Erythroblast (primary cell): ENCODE results near the gene CCDC33.

Source experiments
- DNase-seq, 2 experiments: peaks; one replicate each; lab custom pipeline; 2025; lab: John Stamatoyannopoulos, UW
- GATA1 ChIP-seq: IDR thresholded peaks from 2 replicates; pipeline ENCODE4 v1.6.1; 2011; ENCODE audit warnings: low read depth, mild to moderate bottlenecking, control low read depth, low read length, moderate library complexity
- POLR2A ChIP-seq: IDR thresholded peaks from 2 replicates; pipeline ENCODE4 v1.6.1; 2011; ENCODE audit warnings: mild to moderate bottlenecking, low read length

The CCDC33 gene

DNA sequence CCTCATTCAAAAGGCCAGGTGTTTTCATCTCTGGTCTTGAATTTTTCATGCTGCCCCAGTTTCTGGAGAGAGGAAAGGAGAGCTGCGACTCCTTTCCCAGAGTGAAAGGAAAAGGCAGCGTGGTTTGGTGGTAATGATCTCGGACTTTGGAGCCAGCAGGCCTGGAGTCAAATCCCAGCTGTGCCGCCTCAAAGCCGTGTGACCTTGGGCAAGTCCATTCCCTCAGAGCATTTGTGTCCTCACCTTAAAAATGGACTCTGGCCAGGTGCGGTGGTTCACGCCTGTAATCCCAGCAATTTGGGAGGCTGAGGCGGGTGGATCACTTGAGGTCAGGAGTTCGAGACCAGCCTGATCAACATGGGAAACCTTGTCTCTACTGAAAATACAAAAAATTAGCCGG, 4.7 kb upstream of the CCDC33 start:
- no peak for TF ChIP-seq GATA1
- no peak for TF ChIP-seq POLR2A
- DNase-seq: no peak

DNA sequence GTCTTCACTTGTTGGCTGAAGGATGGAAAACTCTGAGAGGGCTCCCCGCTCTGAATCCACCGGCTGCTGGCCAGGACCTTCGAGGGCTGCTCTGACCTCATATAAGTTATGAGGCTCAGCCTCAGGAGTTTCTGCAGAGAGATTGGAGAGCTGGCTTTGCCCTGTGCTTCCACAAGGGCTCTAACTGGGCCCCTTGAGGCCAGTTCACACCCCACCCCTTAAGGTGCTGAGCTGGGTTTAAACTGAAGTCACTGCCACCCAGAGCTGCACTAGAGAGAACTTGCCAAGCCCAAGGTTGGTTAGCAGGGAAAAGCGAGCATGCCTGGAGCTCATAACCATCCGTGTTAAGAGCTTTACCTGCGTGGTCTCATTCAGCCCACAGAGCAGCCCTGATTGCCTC, 2.8 kb upstream of the CCDC33 start:
- no peak for DNase-seq
- TF ChIP-seq POLR2A: no peak
- no peak for TF ChIP-seq GATA1

DNA sequence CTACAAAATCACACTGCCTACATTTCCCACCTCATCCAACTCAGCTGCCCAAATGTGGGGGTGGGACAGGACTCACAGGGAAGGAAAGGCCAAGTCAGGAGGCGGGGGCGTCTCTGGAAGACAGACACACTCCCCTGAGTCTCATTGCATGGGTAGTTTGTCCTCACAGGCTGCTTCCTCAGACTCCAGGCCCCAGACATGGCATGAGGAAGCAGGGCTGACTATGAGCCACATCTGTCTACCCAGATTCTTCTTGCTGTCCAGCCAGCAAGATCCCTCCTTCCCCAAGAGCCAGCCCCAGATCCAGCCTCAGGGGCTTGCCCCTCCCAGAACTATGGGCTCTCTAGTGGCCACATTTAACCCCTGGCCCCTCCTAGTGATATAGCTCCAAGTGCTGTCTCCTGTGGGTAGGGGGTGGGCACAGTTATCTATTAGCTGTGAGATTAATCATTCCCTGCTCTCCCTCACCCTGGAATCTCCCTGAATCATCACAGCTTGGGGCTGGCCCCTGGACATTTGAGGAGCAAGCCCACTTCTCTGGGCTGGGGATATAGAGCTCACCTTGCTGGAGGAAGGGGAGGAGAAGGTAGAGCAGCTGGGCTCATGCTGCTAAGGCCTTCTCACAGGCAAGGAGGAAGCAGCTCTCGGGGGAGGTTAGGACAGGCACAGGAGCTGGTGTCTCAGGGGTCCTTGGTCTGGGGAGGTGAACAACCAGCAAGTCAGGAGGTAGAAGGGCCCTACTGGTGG, 2.1 kb upstream of the CCDC33 start:
- no peak for DNase-seq
- TF ChIP-seq GATA1: no peak
- no peak for TF ChIP-seq POLR2A

DNA sequence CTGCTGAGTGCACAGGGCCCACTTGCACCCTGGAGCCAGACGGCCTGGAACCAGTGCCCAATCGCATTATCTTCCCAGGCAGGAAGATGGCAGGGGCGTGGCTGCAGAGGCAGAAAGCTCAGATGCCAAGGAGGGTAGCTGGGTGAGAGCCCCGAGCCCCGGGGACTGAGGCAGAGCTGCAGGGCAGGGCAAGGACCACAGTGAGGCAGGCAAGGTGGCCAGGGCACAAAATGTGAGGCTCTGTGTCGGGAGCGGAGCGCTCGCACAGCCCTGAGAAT, 1.6 kb upstream of the CCDC33 start:
- TF ChIP-seq GATA1 (no peak), POLR2A (no peak)
- no peak for DNase-seq

DNA sequence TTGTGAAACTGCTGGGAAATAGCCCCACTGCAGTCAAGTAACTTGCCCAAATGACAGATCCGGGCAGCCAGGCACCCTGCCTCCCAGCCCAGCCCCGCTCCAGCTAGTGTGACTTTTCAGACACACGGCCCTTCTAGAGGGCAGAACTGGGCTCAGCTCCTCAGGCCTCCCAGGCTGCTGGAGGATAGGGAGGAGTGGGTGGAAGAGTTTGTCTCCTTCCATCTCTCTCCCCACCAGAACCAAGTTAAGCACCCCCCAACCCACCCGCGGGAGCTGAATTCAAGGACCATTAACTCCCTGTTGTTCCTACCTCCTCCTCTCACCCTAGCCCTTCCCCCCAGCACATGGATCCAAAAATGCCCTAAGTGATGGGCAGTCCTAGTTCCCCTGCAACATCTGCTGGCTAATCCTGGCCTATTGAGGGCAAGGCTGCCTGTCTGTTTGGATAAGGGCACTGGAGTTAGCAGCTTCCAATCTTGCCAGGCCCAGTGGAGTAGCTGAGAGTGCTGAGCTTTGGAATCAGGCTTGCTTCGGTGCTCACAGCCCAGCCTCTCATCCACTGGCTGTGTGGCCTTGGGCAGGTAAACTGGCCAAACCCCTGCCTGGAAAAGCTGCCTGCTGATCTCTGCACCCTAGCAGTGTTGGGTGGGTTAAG, 3.1 kb downstream of the CCDC33 start:
- TF ChIP-seq POLR2A (no peak), GATA1 (no peak)
- no peak for DNase-seq

DNA sequence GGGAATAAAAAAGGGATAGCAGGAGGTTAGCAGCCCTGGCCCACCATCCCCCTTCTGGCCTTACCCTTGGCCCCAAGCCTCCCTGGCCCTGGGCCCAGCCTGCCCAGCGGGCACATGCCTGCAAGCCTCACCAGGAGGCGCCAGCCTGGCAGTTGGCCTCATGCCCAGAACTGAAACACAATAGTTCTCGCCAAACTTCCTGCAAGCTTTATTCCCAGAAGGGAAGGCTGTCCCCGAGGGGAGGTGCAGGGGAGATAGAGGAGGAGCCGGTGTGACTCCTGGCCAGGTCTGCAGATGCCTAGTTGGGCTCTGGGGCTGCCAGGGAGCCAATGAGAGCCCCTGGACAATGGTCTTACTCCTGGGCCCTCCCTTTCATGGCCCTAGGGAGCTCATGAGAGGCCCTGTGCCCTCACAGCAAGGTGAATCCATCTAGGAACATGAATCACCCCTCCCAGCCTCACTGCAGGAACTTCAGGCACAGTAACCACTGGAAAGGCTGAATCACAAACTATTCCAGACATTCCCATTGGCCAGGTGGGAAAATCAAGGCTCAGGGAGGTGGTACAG, 4.0 kb downstream of the CCDC33 start:
- no peak for TF ChIP-seq GATA1
- no peak for DNase-seq

DNA sequence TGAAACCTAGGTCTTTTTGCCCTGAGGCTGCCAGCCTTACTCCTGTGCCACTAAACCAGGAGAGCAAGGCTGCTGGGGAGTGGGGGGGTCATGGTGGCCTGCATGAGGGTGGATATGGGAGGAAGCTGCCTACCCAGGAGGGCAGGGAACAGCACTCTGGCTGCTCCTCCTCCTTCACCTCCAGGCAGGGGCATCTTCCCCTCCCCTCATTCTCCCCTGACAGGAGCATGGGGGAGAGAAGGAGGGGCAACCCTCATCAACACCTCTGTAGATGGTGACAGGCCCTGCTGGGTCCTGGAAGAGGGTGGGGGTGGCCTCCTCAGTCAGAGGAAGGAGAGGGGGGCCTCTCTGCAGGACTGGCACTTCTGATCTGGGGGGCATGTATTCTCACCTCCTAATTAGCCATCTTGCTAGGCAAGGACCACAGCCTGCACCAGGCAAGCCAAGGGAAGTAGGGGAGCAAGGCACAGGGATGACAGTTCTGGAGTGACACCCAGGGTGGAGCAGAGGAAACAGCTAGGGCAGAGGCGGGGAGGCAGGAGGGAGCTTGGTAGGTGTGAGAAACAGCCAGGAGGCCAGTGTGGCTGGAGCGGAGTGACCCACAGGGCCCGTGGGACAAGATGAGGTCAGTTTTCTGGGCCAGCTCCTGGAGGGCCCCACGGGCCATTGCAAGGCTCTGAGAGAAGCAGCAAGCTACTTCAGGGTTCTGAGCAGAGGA, 4.9 kb downstream of the CCDC33 start:
- TF ChIP-seq POLR2A: no peak
- TF ChIP-seq GATA1: no peak
- DNase-seq: no peak

DNA sequence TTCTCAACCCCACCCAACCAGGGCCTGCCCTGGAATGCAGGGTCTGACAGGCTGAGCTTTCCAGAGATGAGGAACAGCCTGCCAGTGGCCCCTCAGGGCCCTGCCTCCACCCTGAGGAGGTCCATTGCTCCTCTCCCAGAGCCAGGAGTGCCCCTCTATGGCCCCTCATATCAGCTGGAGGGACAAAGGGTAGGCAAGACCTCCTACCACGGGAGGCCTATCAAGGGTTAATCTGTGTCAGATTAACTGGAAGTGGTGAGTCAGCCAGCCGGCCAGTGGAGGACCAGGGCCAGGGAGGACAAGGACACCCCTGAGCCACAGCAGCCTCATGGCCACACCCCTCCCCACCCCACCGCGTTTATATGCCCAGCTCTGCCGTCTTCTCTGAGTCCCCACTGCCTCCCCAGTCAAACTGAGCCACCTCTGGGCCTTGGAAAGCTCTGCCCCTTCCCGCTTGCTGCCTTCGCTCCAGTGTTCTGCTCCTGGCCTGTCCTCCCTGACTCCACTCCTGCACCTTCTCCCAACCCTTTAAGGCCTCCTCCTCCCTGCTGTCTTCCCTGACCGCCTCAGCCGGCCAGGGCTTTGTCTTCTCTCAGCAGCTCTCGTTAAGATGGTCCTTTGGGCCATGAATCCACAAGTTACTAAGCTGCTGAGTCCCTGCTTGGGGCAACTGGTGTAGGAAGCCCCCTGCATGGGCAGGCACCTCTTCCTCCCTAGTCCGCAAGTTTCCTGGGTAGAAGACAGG, 6.5 kb downstream of the CCDC33 start:
- TF ChIP-seq POLR2A (no peak), GATA1 (no peak)
- no peak for DNase-seq

DNA sequence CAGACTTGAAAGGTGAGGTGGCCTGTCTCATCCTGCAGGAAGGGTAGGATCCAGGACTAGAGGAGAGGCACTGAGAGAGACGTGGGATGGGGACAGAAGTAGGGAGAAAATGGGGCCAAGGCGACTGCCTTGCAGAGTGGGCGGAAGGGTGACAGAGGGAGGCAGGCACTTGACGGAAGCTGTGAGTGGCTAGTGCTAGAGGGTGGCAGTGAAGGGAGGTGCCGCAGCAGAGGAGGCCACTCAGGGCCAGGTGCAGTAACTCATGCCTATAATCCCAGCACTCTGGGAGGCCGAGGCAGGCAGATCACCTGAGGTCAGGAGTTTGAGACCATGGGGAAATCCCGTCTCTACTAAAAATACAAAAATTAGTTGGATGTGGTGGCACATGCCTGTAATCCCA, 7.3 kb downstream of the CCDC33 start:
- DNase-seq: no peak
- no peak for TF ChIP-seq GATA1
- no peak for TF ChIP-seq POLR2A

DNA sequence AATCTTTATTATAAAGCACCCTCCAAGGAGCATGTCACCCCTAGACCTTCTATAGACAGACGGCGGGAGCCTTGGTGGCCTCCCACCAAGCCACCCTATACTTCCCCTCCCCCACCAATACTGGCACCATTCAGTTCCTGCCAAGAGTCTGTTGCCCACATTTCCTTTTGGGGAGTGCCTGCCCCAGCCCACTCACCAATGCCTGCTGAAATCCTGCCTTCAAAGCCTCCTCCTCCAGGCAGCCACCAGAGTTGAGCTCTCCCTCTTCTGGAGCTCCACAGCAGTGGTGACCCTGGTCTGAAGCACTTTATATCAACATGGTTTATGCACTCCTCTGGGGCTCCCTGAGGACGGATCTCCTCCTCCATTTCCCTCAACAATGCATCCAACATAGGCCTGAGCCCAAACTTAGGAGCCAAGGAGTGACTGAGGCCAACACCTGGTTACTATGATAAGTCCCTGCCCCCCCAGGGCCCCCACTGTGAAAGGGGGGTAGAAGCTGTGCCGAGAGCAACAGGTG, 8.8 kb downstream of the CCDC33 start:
- TF ChIP-seq GATA1: no peak
- DNase-seq: no peak

DNA sequence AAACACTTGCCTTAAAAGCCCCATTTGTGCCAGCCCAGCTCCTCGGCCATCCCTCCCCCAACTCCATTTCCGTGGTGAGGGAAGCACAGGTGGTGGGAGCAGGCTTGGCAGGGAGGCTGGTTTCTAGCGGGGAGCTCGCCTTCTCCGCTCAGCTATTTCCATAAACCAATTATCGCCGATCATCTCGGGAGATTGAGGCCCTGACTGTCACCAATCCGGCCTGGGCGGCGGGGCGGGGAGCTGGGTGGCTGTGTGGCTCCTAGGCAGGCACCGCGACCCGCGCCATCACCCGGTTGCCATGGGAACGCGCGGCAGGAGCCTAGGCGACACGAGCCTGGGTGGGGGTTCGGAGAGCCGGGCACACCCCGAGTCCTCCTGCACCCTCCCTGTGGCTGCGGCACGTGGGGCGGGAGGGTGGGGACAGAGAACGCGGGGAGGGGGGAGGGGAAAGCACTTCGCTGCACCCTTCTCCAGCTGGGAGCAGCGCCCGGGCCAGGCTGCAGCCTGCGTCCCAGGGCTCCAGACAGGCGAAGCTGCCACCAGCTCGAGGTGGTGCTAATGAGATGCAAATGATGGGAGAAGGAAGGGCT, 9.3 kb downstream of the CCDC33 start:
- DNase-seq: peak; percentile 12
- TF ChIP-seq POLR2A: no peak
- TF ChIP-seq GATA1: no peak

DNA sequence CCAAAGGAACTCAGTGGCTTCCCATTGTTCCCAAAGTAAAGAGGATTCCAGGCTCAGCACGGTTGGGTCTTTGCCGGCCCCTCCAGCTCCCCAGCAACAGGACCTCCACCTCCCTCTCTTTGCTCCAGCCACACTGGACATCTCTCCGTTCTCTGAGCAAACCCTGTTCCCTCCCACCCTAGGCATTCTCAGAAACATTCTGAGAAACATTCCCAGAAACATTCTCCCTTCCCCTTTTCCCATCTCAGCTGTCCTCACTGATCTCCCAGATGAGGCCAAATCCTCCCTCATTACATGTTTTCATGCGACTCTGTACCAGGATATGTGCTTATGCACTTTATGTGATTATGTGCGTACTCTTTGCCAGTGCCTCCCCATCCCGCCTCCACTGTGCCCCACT, 14.1 kb downstream of the CCDC33 start:
- DNase-seq: no peak
- no peak for TF ChIP-seq POLR2A
- TF ChIP-seq GATA1: no peak
